ENCODE data around the gene RNF123. TPM values are rescaled to one million over a fixed set of nuclear protein-coding genes. Genes with fewer than 3 reads are reported as not detected.

RNF123 gene
- total RNA-seq, 6 experiments from 2014 or later, result 32.4 to 48.3 (median 39.9) TPM

GRCh38 chr3:49661281-49661680 is 28.1 kb upstream of the RNF123 start:
- TF ChIP-seq POLR2A (IDR thresholded peaks at IDR 0.05) (no peak), CTCF (IDR thresholded peaks at IDR 0.05) (no peak)
- DNase-seq (no peak), ATAC-seq (no peak)
- Histone ChIP-seq H3K27ac (no peak overlapping the region), H3K4me1 (peaks cover 0 to 17% (median 7%) of the 10 kb centered on the region in 4 donors), H3K9me3 (no peaks in the 10 kb centered on the region), H3K27me3 (no peaks in the 10 kb centered on the region), H3K36me3 (no peaks in the 10 kb centered on the region), H3K4me3 (no peak overlapping the region)
- intact Hi-C loops (cut with DNase I), result no loop called here
- 60% methylated on average over 1 of the region's 14 CpGs for WGBS (ENCODE audit: insufficient coverage, low coverage, low lambda C conversion rate, missing lambda C conversion rate)

DNA sequence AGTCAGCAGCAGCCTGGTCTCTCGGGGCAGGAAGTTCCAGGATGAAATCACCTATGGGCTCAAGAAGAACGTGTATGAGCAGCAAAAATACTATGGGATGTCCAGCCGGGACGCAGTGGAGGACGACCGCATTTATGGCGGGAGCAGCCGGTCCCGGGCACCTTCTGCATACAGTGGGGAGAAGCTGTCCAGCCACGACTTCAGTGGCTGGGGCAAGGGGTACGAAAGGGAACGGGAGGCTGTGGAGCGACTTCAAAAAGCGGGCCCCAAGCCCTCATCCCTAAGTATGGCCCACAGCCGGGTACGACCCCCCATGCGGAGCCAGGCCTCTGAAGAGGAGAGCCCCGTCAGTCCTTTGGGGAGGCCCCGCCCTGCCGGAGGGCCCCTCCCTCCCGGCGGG is 27.3 kb upstream of the RNF123 start:
- no peaks in the 10 kb centered on the region for H3K9me3 ChIP-seq
- intact Hi-C loops (cut with DNase I), result no loop called here
- DNase-seq (no peak), ATAC-seq (no peak)
- no peak overlapping the region for H3K4me3 ChIP-seq
- H3K4me1 ChIP-seq, result peaks cover 0 to 24% (median 11%) of the 10 kb centered on the region in 4 donors
- 100% methylated on average over 1 of the region's 22 CpGs for WGBS (ENCODE audit: insufficient coverage, low coverage, low lambda C conversion rate, missing lambda C conversion rate)
- TF ChIP-seq CTCF (IDR thresholded peaks at IDR 0.05) (no peak), POLR2A (IDR thresholded peaks at IDR 0.05) (no peak)
- H3K36me3 ChIP-seq, result no peaks in the 10 kb centered on the region
- no peak overlapping the region for H3K27ac ChIP-seq
- H3K27me3 ChIP-seq, result no peaks in the 10 kb centered on the region

GRCh38 chr3:49662720-49663413 is 26.5 kb upstream of the RNF123 start:
- no peak overlapping the region for H3K4me3 ChIP-seq
- no peaks in the 10 kb centered on the region for H3K36me3 ChIP-seq
- H3K27ac ChIP-seq, result no peak overlapping the region
- H3K9me3 ChIP-seq, result no peaks in the 10 kb centered on the region
- intact Hi-C loops (cut with DNase I), result no loop called here
- H3K27me3 ChIP-seq, result no peaks in the 10 kb centered on the region
- peaks cover 0 to 33% (median 14%) of the 10 kb centered on the region in 4 donors for H3K4me1 ChIP-seq
- TF ChIP-seq POLR2A (IDR thresholded peaks at IDR 0.05), result no peak
- no peak for TF ChIP-seq CTCF (IDR thresholded peaks at IDR 0.05)
- 100% methylated on average over 2 of the region's 34 CpGs for WGBS (ENCODE audit: insufficient coverage, low coverage, low lambda C conversion rate, missing lambda C conversion rate)
- DNase-seq (no peak), ATAC-seq (no peak)

GRCh38 chr3:49663831-49664230 is 25.5 kb upstream of the RNF123 start:
- H3K4me1 ChIP-seq, result peaks cover 0 to 42% (median 19%) of the 10 kb centered on the region in 4 donors
- no peaks in the 10 kb centered on the region for H3K9me3 ChIP-seq
- TF ChIP-seq CTCF (IDR thresholded peaks at IDR 0.05) (no peak), POLR2A (IDR thresholded peaks at IDR 0.05) (no peak)
- H3K27me3 ChIP-seq, result no peaks in the 10 kb centered on the region
- intact Hi-C loops (cut with DNase I), result no loop called here
- no peak overlapping the region for H3K4me3 ChIP-seq
- no peak overlapping the region for H3K27ac ChIP-seq
- WGBS (ENCODE audit: insufficient coverage, low coverage, low lambda C conversion rate, missing lambda C conversion rate), result 83% methylated on average over 1 of the region's 1 CpG
- H3K36me3 ChIP-seq, result no peaks in the 10 kb centered on the region
- DNase-seq (no peak), ATAC-seq (no peak)

Measured in right lobe of liver (tissue), 6 donors.